ENCODE measurements around the gene PRPS1.

Gene PRPS1

GRCh38 chrX:107674480-107675364, 46.4 kb downstream of the PRPS1 start:
- no peak for TF ChIP-seq CTCF (IDR thresholded peaks at IDR 0.05)
- TF ChIP-seq ZFX (IDR thresholded peaks at IDR 0.05; ENCODE audit: borderline replicate concordance), result no peak
- no peak overlapping the region for H3K27ac ChIP-seq

GRCh38 chrX:107675365-107675654, 47.0 kb downstream of the PRPS1 start:
- no peak overlapping the region for H3K27ac ChIP-seq

GRCh38 chrX:107675823-107676555, 47.7 kb downstream of the PRPS1 start:
- no peak for TF ChIP-seq CTCF (IDR thresholded peaks at IDR 0.05)
- no peak for TF ChIP-seq ZFX (IDR thresholded peaks at IDR 0.05; ENCODE audit: borderline replicate concordance)
- H3K27ac ChIP-seq, result peak overlapping the region; percentile 81

More at GRCh38 chrX:107675365-107675654, 47.0 kb downstream of the PRPS1 start:
- TF ChIP-seq ZFX (IDR thresholded peaks at IDR 0.05; ENCODE audit: borderline replicate concordance) (no peak), CTCF (IDR thresholded peaks at IDR 0.05) (no peak)

- peak overlapping the region; percentile 81 for H3K27ac ChIP-seq
- TF ChIP-seq ZFX (IDR thresholded peaks at IDR 0.05; ENCODE audit: borderline replicate concordance), result no peak
- no peak for TF ChIP-seq CTCF (IDR thresholded peaks at IDR 0.05)
These were observed 48.5 kb downstream of the PRPS1 start for GRCh38 chrX:107676559-107677378.

- TF ChIP-seq CTCF (IDR thresholded peaks at IDR 0.05), result no peak
- no peak for TF ChIP-seq ZFX (IDR thresholded peaks at IDR 0.05; ENCODE audit: borderline replicate concordance)
- H3K27ac ChIP-seq, result peak overlapping the region; percentile 81
These were observed 49.2 kb downstream of the PRPS1 start for GRCh38 chrX:107677501-107677901.

- peak overlapping the region; percentile 81 for H3K27ac ChIP-seq
These were observed 49.6 kb downstream of the PRPS1 start for GRCh38 chrX:107677909-107678308.

More at GRCh38 chrX:107677909-107678308, 49.6 kb downstream of the PRPS1 start:
- TF ChIP-seq CTCF (IDR thresholded peaks at IDR 0.05) (no peak), ZFX (IDR thresholded peaks at IDR 0.05; ENCODE audit: borderline replicate concordance) (no peak)
